A673 (cell line): Measurements from ENCODE around the gene PATL1.

Experiments used
- CTCF ChIP-seq: fragments of 300-800, 200-600 bp; sonication (generic); conservative IDR thresholded peaks from 2 replicates; pipeline ENCODE4 v1.5.1; 2017; ENCODE audit warnings: low read depth, mild to moderate bottlenecking, antibody characterized with exemption, low read length, moderate library complexity, mixed read lengths
- EZH2 ChIP-seq: fragments of 200-600 bp; sonication (generic); IDR thresholded peaks from 2 replicates; pipeline ENCODE4 v1.6.1; 2017; ENCODE audit warnings: borderline replicate concordance, low read depth, mild to moderate bottlenecking, mixed read lengths, antibody characterized with exemption, low read length; ENCODE audit not compliant: poor library complexity, severe bottlenecking

GRCh38 chr11:59667812-59668187 lies 1.0 kb downstream of the PATL1 start:
- TF ChIP-seq CTCF (no peak), EZH2 (no peak)
